HG02943 (cell line): ENCODE data around the gene NDUFAF5.

Experiments used
- ATAC-seq: cut with Tn5 transposase; IDR thresholded peaks from one replicate; pipeline ENCODE4 v1.9.1; 2021; ENCODE audit warnings: mild to moderate bottlenecking, low read depth, moderate library complexity; ENCODE audit not compliant: unreplicated experiment

The NDUFAF5 gene

GRCh38 chr20:13865791-13866351 lies 81.0 kb downstream of the NDUFAF5 start:
- ATAC-seq, result no peak

GRCh38 chr20:13868331-13868730 lies 83.5 kb downstream of the NDUFAF5 start:
- ATAC-seq, result no peak

- ATAC-seq, result no peak
Observed at GRCh38 chr20:13870170-13870748, 85.4 kb downstream of the NDUFAF5 start.
